ENCODE measurements around the gene PLSCR2. TPM values are rescaled to one million over a fixed set of nuclear protein-coding genes. Genes with fewer than 3 reads are reported as not detected.
A peak's percentile ranks its signal among the peaks of the same experiment; 100 is the strongest.

Gene PLSCR2, protein sequence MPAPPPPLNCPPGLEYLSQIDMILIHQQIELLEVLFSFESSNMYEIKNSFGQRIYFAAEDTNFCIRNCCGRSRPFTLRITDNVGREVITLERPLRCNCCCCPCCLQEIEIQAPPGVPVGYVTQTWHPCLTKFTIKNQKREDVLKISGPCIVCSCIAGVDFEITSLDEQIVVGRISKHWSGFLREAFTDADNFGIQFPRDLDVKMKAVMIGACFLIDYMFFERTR
- total RNA-seq (1 to 10 TPM in 1 of 6 donors, under 1 TPM in 5; 0.35 to 1.2 (median 0.72) TPM), polyA plus RNA-seq (under 1 TPM; 0.30 to 0.77 TPM)

DNA sequence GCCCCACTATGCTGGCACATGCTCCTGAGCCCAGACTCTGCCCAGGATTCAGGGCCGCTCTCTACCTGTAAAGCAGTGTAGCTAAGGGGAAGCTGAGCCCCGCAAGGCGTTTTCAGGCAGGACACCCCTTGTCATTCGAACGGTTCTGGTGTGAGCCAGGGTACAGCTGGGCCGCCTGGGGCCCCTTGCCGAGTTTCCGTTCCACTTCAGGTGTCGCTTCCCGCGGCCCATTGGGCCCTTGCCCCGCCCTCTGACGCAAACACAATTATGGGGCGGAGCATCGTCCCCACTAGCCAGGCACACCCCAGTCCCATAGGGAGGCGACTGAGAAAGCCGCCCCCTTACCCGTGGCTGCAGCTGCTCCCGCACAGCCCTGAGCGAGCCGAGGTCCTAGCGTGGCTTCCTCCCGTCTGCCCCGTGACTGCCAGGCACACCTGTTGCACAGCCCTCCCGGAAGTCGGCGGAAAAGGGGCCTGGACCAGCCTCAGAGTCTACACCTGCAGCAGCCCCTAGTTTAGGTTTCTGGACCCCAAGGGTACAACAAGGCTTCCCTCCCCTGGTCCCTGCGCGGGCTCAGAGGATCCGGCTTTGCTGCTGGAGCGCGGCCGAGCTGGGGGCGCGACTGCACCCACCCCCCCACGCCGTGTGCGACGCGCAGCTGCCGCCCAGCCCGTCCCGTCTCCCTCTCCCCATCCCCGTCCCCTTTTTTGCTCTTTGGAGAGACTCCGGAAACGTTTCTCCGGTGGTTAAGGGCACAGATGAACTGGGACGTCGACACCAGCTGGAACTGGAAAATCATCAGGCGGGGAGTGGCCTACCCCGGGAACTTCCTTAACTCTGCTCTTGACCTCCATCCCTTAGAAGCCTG is at the start of gene PLSCR2:
TSS of gene PLSCR2 (minus strand) at position 412 of the 868 bp plus-strand sequence. CDS start 9,657 bp downstream, outside the sequence.
- DNase-seq = peak; percentile 84 to 93 (median 88)
- WGBS, 2 donors = 5 to 6% methylated on average over 51 of the region's 51 CpGs
- H3K27ac ChIP-seq = peak within 1 kb of the TSS; percentile 96 to 99 (median 97)
- no peaks in the 10 kb centered on the region for H3K9me3 ChIP-seq
- H3K4me1 ChIP-seq = peaks cover 0 to 9% (median 4%) of the 10 kb centered on the region in 3 donors
- peak; percentile 95 to 98 (median 96) for ATAC-seq
- intact Hi-C loops (cut with DNase I) = no loop called here
- no peaks in the 10 kb centered on the region for H3K27me3 ChIP-seq
- FAIRE-seq = no peak
- peak within 1 kb of the TSS; percentile 49 to 74 (median 62) for H3K4me3 ChIP-seq
- H3K36me3 ChIP-seq = no peaks in the 10 kb centered on the region
- TF ChIP-seq, protein P1, sequence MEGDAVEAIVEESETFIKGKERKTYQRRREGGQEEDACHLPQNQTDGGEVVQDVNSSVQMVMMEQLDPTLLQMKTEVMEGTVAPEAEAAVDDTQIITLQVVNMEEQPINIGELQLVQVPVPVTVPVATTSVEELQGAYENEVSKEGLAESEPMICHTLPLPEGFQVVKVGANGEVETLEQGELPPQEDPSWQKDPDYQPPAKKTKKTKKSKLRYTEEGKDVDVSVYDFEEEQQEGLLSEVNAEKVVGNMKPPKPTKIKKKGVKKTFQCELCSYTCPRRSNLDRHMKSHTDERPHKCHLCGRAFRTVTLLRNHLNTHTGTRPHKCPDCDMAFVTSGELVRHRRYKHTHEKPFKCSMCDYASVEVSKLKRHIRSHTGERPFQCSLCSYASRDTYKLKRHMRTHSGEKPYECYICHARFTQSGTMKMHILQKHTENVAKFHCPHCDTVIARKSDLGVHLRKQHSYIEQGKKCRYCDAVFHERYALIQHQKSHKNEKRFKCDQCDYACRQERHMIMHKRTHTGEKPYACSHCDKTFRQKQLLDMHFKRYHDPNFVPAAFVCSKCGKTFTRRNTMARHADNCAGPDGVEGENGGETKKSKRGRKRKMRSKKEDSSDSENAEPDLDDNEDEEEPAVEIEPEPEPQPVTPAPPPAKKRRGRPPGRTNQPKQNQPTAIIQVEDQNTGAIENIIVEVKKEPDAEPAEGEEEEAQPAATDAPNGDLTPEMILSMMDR (IDR thresholded peaks at IDR 0.05) = no peak

DNA sequence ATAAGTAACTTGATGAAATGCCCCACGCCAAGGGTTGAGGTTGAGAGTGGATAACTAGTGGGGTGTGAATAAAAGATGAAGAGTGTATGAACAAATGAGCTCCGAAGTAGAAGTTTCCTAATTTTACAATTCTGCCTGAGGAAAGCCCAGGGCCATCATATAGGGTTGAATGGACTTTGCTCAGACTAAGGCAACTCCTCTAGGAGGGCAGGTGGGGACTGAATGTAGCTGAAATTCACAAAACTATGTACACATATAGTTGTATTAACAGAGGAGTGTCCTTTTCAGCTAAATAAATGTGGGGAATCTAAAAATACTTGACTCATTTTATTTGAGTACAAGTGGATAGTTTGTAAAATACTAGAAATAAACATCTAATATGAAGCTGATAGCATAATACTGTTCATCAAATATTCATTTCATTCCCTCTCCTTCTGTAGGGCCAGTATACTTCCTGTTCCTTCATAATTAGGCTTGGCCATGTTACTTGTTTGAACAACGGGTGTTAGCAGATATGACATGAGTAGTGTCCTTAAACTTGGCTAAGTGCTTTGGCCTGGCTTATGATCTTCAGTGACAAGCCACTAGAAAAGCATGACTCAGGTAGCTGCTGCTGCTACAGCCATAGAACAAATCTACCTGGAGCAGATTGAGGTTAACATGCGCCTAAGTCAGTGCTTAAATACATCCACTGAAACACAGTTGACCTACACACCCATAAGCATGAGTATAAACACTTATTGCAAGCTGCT is 48.5 kb upstream of the PLSCR2 start:
- intact Hi-C loops (cut with DNase I) = no loop called here
- WGBS, 2 donors = 41 to 46% methylated on average over 4 of the region's 4 CpGs
- H3K27ac ChIP-seq = peak overlapping the region in 2 of 4 donors; percentile 44 to 62
- H3K9me3 ChIP-seq = no peaks in the 10 kb centered on the region
- TF ChIP-seq, protein P1 (IDR thresholded peaks at IDR 0.05) = no peak
- H3K27me3 ChIP-seq = no peaks in the 10 kb centered on the region
- DNase-seq (peak in 2 of 6 donors; percentile 32 to 34), ATAC-seq (peak; percentile 89 to 96 (median 94)), FAIRE-seq (no peak)
- peaks cover under 1 to 29% (median 22%) of the 10 kb centered on the region in 3 donors for H3K4me1 ChIP-seq
- H3K36me3 ChIP-seq = peaks cover 0 to 5% (median 0%) of the 10 kb centered on the region in 3 donors
- no peak overlapping the region for H3K4me3 ChIP-seq

DNA sequence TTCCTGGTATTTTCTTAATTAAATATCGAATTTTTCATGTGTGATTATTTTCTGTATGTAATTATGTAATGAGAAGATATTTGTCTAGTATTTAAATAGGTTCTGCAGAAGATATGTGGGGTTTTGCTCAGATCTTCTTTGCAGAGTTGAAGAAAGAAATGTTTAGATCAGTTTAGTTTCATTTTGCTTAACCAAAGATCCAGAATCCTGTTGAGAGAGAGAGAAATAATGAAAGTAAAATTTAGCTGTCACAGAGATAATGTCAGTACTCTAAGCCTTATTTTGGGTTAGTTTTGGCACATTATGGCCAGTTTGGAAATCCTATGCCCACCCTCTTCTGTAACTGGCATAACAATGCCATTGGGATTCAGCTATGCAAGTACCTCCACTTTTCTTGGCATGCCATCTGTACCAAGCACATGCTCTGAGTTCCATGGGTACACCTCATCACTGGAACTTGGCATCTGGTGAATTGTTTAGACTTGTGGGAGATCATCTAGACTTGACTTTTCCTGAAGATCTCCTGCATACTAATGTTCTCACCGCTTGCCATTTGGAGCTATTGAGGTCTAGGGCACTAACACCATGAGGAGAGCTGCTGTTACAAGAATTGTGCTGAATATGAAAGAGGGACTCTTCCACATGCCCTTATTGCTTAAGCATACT is 44.2 kb upstream of the PLSCR2 start:
- H3K27ac ChIP-seq = peak overlapping the region in 3 of 4 donors; percentile 38 to 84 (median 83)
- no peak overlapping the region for H3K4me3 ChIP-seq
- H3K9me3 ChIP-seq = no peaks in the 10 kb centered on the region
- intact Hi-C loops (cut with DNase I) = no loop called here
- no peaks in the 10 kb centered on the region for H3K36me3 ChIP-seq
- 80 to 82% methylated on average over 2 of the region's 2 CpGs for WGBS, 2 donors
- DNase-seq = no peak
- peak; percentile 68 for FAIRE-seq
- TF ChIP-seq, protein P1 (IDR thresholded peaks at IDR 0.05) = no peak
- peaks cover 11 to 53% (median 52%) of the 10 kb centered on the region in 3 donors for H3K4me1 ChIP-seq
- no peak for ATAC-seq
- H3K27me3 ChIP-seq = no peaks in the 10 kb centered on the region

DNA sequence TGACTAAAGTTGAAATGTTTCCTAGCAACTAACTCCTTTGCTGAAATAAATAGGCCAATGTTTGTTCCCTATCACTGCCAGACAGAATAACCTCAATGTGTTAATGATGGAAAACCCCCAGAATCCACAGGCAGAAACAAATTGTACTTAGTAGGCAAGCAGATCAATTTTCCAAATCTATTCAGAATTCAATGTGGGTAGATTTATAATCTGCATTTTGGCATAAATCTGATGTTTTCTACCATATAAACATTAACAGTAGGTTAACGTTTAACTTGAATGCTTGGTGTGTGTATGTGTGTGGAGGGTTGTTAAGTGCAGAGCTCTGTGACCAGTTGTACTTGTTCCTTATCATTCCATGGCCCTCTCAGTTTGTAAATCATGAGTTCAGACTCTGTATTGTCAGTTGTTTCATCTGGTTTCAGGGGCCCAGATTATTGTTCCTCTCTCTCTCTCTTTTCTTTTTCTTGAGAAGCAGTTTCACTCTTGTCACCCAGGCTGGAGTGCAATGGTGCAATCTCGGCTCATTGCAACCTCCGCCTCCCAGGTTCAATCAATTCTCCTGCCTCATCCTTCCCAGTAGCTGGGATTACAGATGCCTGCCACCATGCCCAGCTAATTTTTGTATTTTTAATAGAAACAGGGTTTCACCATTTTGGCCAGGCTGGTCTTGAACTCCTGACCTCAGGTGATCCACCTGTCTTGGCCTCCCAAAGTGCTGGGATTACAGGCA is 42.2 kb upstream of the PLSCR2 start:
- FAIRE-seq = peak; percentile 20
- intact Hi-C loops (cut with DNase I) = no loop called here
- WGBS, 2 donors = 13 to 30% methylated on average over 3 of the region's 3 CpGs
- H3K9me3 ChIP-seq = no peaks in the 10 kb centered on the region
- peaks cover 11 to 52% (median 42%) of the 10 kb centered on the region in 3 donors for H3K4me1 ChIP-seq
- peak; percentile 86 to 91 (median 90) for ATAC-seq
- H3K4me3 ChIP-seq = no peak overlapping the region
- TF ChIP-seq, protein P1 (IDR thresholded peaks at IDR 0.05) = no peak
- no peaks in the 10 kb centered on the region for H3K27me3 ChIP-seq
- peak in 1 of 6 donors; percentile 30 for DNase-seq
- H3K27ac ChIP-seq = peak overlapping the region; percentile 47 to 85 (median 84)
- H3K36me3 ChIP-seq = no peaks in the 10 kb centered on the region

All from pancreas (tissue), 10 donors.